Psoas muscle (tissue), 8 donors: Measurements from ENCODE around the gene HEATR1. TPM values are rescaled to one million over a fixed set of nuclear protein-coding genes. Genes with fewer than 3 reads are reported as not detected.

Source experiments
- ATAC-seq, 4 donors: fragments of 200-7000 bp; cut with Tn5 transposase; one replicate each; pipeline ENCODE4 v1.9.1; 2020; ENCODE audit warnings: moderate library complexity in 3 of 4, mild to moderate bottlenecking in 2 of 4
- DNase-seq, 2 donors: peaks; one replicate each; pipeline ENCODE4 v3.0.0-alpha.2; 2020
- H3K27ac ChIP-seq: fragments of 200-600 bp; one replicate; pipeline ENCODE4 v1.8.0; 2022
- H3K27me3 ChIP-seq, 3 donors: fragments of 200-600 bp in 1 of 3; one replicate each; pipeline versions ENCODE4 v1.6.1 to v1.8.0; 2013 to 2022; ENCODE audit warnings: low read length in 2 of 3, mild to moderate bottlenecking in 2 of 3, moderate library complexity in 1 of 3; ENCODE audit not compliant: insufficient read depth in 3 of 3
- H3K36me3 ChIP-seq, 2 donors: fragments of 200-600 bp in 1 of 2; one replicate each; pipeline versions ENCODE4 v1.6.1 to v1.8.0; 2013 to 2022; ENCODE audit warnings: low read depth in 1 of 2, mild to moderate bottlenecking in 1 of 2, moderate library complexity in 1 of 2; ENCODE audit not compliant: insufficient read depth in 1 of 2
- H3K4me1 ChIP-seq: fragments of 200-600 bp; one replicate; pipeline ENCODE4 v1.8.0; 2022
- H3K4me3 ChIP-seq: fragments of 200-600 bp; one replicate; pipeline ENCODE4 v1.8.0; 2022; ENCODE audit warnings: mild to moderate bottlenecking
- H3K9me3 ChIP-seq: fragments of 200-600 bp; one replicate; pipeline ENCODE4 v1.8.0; 2022
- WGBS, 3 donors: extraction: QIAGEN DNeasy Blood & Tissue Kit; methylation state at CpG; one replicate each; pipeline versions ENCODE4 v1.1.6 to v1.1.7; 2013; 5-methylcytosine and 5-hydroxymethylcytosine counted together
- intact Hi-C, 2 donors: fragments of 100-400 bp; cut with DNase I; formaldehyde crosslinking; loops; one replicate each; pipeline versions ENCODE4 v1.11.0 to v1.14.2; 2022
- polyA plus RNA-seq, 3 donors: library from polyadenylated mRNA; stranded (reverse); fragments of 200-250 nt; gene quantifications; one replicate each; pipeline ENCODE4 v1.2.3, GENCODE V29; 2013
- total RNA-seq, 4 donors: library from RNA; stranded (reverse); fragmentation: NEBNext Ultra II Directional in 2 of 4; extraction: Animal tissue kit (Norgen Biotek cat#: 25700) in 2 of 4; gene quantifications; one replicate each; pipeline versions ENCODE4 v1.2.1 to v1.2.4, GENCODE V29; 2021 to 2023
- TF ChIP-seq, protein P1 (sequence below): fragments of 200-600 bp; IDR thresholded peaks from one replicate; pipeline ENCODE4 v1.8.0; 2022; ENCODE audit warnings: antibody characterized with exemption
- donor health status: healthy with polysubstance abuse.
- donor health status: DM: no; HTN: no; CAD: no; lungs with moderate emphysema.
- donor health status: Bipolar disorder and iron deficiency.
- donor health status: healthy.
- donor health status: DM: yes; HTN: yes; CAD: no.
- donor health status: DM: no; HTN: no; CAD: no.
- donor health status: DM: no; HTN: no; CAD: no.
- donor health status: DM: yes; HTN: yes; CAD: no.

HEATR1 gene
- total and polyA plus RNA-seq, 7 donors = 4.5 to 23.9 (median 14.2) TPM

DNA sequence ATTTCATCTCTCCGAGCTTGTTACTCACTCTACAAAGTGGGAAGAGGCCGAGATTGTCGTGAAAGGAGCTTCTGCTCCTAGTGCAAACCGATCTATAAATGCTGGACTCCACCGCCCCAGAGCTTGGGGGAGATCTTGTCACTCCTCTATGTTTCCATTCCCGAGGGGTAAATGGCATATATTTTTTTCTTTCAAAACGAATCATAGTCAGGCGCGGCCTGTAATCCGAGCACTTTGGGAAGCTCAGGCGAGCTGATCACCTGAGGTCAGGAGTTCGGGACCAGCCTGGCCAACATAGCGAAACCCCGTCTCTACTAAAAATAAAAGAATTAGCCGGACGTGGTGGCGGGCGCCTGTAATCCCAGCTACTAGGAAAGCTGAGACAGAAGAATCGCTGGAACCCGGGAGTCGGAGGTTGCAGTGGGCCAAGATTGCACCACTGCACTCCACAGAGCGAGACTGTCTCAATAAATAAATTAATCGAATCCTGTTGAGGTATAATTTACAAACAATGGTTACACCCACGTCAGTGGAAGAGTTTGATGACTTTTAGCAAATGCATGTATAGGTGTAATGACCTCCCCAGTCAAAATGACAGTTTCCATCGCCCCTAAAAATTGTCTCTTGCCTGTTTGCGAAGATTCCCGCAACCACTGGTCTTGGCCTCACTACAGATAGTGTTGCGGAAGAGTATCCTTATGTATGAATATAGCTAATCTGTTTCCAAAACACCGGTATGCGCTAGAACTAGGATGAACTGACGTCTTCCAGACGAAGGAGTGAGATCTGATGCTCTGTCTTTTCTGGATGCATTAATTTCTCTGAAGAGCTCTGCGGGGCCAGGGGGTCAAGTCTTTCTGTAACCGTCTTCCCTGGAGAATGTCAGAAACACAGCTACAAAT is 840 bp upstream of the HEATR1 start:
- no peak for ATAC-seq
- DNase-seq = peak in 1 of 2 donors; percentile 14
- TF ChIP-seq, protein P1, sequence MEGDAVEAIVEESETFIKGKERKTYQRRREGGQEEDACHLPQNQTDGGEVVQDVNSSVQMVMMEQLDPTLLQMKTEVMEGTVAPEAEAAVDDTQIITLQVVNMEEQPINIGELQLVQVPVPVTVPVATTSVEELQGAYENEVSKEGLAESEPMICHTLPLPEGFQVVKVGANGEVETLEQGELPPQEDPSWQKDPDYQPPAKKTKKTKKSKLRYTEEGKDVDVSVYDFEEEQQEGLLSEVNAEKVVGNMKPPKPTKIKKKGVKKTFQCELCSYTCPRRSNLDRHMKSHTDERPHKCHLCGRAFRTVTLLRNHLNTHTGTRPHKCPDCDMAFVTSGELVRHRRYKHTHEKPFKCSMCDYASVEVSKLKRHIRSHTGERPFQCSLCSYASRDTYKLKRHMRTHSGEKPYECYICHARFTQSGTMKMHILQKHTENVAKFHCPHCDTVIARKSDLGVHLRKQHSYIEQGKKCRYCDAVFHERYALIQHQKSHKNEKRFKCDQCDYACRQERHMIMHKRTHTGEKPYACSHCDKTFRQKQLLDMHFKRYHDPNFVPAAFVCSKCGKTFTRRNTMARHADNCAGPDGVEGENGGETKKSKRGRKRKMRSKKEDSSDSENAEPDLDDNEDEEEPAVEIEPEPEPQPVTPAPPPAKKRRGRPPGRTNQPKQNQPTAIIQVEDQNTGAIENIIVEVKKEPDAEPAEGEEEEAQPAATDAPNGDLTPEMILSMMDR = no peak
- 52 to 55% (median 52%) methylated on average over 34 of the region's 34 CpGs for WGBS, 3 donors
- no peaks in the 10 kb centered on the region for H3K9me3 ChIP-seq
- peak overlapping the region; percentile 82 for H3K4me3 ChIP-seq
- no peaks in the 10 kb centered on the region for H3K27me3 ChIP-seq
- intact Hi-C loops = loop anchor here (5.0 to 10.0 kb wide), 3 partner anchors 120 to 190 kb away; partner anchors contain the start of gene MTR (in 1 of the 2)
- H3K36me3 ChIP-seq = peaks cover 0 to 29% of the 10 kb centered on the region in 2 donors
- H3K27ac ChIP-seq = peak overlapping the region; percentile 89
- peaks cover 19% of the 10 kb centered on the region for H3K4me1 ChIP-seq

DNA sequence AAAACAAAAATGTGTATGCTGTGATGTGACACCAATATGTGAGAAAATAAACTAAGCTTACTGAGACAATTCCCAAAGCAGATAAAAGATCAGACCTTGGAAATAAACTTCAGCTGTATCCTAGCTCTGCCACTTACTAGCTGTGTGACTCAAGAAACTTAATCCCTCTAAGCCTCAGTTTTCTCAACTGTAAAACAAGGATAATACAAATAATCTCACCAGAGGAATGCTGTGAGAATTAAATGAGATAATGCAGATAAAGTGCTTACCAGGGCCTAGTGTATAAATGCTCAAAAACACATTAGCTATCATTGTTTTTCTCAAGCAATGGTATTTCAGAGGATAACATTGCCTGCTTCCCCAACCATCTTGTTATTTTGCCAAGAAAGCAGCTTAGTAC is 2.1 kb downstream of the HEATR1 start:
- no peak for DNase-seq
- Histone ChIP-seq H3K27me3 (no peaks in the 10 kb centered on the region), H3K27ac (no peak overlapping the region), H3K36me3 (peaks cover 2 to 55% of the 10 kb centered on the region in 2 donors), H3K9me3 (no peaks in the 10 kb centered on the region), H3K4me1 (peaks cover 14% of the 10 kb centered on the region), H3K4me3 (no peak overlapping the region)
- intact Hi-C loops = loop anchor here (5.0 to 10.0 kb wide), 3 partner anchors 123 to 193 kb away; partner anchors contain the start of gene MTR (in 1 of the 2)
- TF ChIP-seq, protein P1 = no peak
- no peak for ATAC-seq

DNA sequence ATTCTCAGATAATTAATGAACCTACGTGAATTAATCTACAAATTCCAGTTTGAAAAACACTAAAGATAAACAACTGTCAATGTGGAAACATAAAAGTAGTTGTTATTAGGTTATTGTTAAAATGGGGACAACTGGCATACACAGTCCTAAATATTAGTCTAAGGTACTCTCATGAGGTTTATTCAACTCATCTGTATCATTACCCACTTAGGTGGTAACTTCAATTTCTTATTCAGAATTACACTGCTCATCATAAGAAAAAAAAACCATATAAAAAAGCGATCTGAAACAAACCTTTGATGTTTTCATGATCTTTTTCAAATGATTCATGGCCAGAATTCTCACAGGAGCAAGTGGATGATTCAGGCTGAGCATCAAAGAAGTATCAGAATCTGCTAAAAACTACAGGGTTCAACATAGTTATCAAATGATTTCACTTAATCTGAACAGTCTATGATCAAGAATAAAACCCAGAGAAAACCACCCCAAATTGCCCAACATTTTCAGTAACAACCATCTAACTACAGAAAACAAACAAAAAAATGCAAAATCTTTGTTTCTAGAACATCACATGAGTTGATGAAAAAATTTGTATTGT is 13.7 kb downstream of the HEATR1 start:
- TF ChIP-seq, protein P1 = no peak
- 92 to 96% (median 93%) methylated on average over 2 of the region's 2 CpGs for WGBS, 3 donors
- Histone ChIP-seq H3K27ac (no peak overlapping the region), H3K4me1 (no peaks in the 10 kb centered on the region), H3K9me3 (no peaks in the 10 kb centered on the region), H3K36me3 (peaks cover 0 to 100% of the 10 kb centered on the region in 2 donors), H3K27me3 (no peaks in the 10 kb centered on the region), H3K4me3 (no peak overlapping the region)
- DNase-seq (no peak), ATAC-seq (no peak)
- intact Hi-C loops = loop anchor here (5.0 kb wide), 1 partner anchor 38 kb away; no protein-coding TSS in a partner anchor

DNA sequence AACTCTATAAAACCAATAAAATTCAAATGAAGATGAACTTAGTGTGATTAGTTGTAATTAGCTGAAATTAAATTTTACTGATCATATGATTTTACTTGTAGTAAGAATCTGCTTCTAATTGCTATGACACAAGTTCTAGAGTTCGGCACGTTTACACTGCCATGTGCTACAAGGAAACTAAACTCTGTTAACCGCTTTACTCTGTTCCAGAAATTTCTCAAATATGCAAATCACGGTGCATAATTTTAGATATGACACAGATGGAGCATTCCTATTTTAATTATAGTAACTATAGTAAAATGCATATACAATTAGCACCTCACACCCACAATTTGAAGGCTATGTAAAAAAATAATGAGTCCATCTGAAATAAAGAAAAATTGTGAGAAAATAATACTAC is 14.8 kb downstream of the HEATR1 start:
- no peak overlapping the region for H3K4me3 ChIP-seq
- H3K27ac ChIP-seq = no peak overlapping the region
- DNase-seq = no peak
- ATAC-seq = no peak
- H3K4me1 ChIP-seq = no peaks in the 10 kb centered on the region
- H3K27me3 ChIP-seq = no peaks in the 10 kb centered on the region
- peaks cover 0 to 100% of the 10 kb centered on the region in 2 donors for H3K36me3 ChIP-seq
- intact Hi-C loops = no loop called here
- TF ChIP-seq, protein P1 = no peak
- 84 to 90% (median 87%) methylated on average over 4 of the region's 4 CpGs for WGBS, 3 donors
- H3K9me3 ChIP-seq = no peaks in the 10 kb centered on the region
